HG03175 (cell line): Measurements from ENCODE around the gene GRAMD1C.
"Not testable (repeated sequence)": the region's sequence is repeated elsewhere in the genome, so short reads cannot be mapped to it uniquely, and the experiment has no call there.

Experiments
- ATAC-seq: cut with Tn5 transposase; IDR thresholded peaks from one replicate; pipeline ENCODE4 v1.9.1; 2021; ENCODE audit warnings: mild to moderate bottlenecking, moderate library complexity; ENCODE audit not compliant: unreplicated experiment

The GRAMD1C gene

GRCh38 chr3:113850391-113850790, 11.8 kb downstream of the GRAMD1C start:
- not testable (repeated sequence) for ATAC-seq

DNA sequence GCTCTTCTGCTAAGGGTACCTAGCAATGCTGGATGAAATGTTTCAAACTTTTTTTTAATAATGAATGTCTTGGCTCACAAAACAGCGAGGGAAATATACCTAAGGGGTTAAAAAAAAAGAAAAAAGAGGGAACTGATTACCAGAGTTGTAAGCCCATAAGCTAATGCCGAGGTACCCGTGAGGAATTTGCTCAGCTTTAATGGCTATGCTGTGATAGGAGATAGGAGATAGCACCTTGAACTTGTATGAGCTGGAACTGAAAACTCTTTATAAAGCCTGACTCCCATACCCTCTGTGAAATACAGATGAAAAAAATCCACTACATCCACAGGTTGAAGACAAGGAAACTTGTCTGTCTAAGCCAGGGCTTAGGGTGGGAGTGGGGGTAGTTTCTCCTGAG, 13.9 kb downstream of the GRAMD1C start:
- ATAC-seq = no peak

- ATAC-seq = no peak
Measured at GRCh38 chr3:113867506-113867905, 28.9 kb downstream of the GRAMD1C start.

- ATAC-seq = no peak
Measured at GRCh38 chr3:113873293-113873692, 34.7 kb downstream of the GRAMD1C start.

DNA sequence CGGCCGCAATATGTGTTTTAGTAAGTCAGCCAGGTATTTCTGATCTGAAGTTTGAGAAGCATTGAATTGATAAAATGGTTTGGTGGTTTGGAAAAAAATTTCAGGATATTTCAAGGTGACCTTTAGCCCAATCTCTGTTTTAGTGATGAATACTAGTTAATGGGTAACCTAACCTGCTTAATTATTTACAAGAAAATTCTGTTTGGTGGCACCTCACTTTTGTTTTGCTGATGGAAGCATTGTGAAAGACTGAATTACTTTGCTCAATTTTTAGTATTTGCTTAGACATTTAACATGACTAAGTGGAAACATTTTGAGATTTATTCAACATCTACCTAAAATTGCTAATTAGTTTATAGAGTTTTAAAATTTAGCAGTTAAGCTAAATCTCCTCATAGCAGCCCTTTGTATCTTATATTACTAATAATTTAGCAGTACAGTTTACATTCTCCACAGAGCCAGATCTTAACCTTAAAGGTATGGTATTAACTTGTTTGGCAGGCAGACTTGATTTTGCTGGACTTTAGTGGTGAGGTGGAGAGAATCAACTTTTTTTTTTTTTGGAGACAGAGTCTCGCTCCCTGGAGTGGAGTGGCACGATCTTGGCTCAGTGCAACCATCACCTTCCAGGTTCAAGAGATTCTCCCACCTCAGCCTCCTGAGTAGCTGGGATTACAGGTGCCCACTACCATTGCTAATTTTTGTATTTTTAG, 35.4 kb downstream of the GRAMD1C start:
- no peak for ATAC-seq

DNA sequence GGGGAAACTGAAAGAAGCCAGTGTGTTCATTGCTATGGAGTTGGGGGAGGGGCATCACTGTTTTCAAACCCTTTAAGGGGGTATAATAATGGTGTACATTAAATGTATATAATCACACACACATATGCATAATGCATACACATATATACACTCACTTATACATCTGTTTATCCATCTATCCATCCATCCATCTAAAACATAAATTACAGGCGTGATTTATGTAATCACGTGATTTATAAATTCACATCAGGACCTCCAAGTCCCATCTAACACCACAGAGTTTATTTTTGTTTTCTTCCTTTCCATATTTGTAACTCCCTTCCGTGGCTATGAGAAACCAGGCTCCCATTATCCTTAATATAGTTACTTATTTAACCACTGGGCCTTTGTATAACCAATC, 39.8 kb downstream of the GRAMD1C start:
- no peak for ATAC-seq

DNA sequence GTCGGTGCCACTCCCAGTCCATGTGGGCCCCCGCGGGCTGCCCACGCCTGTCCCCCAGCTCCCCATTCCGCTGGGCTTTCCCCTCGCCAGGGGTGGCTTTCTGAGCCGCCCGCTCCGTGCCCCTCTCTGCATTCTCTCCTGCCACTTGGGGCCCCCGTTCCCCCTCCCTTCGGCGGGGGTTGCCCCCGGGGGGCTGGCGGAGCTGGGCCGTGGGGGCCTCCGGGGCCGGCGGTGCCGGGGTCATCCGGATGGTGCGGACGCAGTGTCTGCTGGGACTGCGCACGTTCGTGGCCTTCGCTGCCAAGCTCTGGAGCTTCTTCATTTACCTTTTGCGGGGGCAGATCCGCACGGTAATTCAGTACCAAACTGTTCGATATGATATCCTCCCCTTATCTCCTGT, 46.5 kb downstream of the GRAMD1C start:
- ATAC-seq = no peak

GRCh38 chr3:113890256-113890900, 51.8 kb downstream of the GRAMD1C start:
- ATAC-seq = no peak

DNA sequence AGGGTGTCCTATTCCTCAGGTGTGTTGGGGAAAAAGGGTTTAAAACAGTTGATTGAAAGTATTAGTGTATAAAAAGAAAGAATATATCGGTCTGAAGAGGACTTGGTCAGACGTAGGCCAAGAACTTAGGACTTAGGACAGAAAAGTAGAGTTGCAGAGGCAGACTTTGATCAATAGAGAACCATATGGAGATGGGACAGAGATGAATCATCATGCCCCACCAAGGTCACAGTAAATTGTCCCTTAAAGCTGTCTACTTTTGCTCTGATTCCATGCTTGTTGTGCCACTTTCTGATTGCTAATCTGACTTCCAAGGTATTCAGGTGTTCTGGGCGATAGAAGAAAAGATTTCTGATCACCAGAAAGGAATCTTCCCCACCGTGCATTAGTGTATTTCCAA, 56.3 kb downstream of the GRAMD1C start:
- ATAC-seq = no peak

DNA sequence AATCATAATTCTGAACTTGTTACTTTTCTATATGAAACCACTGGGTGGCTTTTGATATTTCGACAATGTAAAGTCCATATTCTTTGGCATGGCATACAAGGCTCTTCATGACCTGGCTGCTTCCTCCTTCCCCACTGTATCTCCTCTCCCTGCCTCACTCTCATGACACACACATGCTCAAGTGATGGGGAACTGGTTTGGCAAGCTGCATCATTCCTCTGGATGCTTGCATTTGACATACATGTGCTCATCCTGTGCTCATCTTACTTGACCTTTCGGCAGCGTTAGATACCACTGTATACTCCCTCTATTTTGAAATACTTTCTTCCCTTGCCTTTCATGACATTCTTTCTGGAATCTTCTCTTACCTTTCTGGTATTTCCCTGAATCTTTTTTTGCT, 57.4 kb downstream of the GRAMD1C start:
- no peak for ATAC-seq

DNA sequence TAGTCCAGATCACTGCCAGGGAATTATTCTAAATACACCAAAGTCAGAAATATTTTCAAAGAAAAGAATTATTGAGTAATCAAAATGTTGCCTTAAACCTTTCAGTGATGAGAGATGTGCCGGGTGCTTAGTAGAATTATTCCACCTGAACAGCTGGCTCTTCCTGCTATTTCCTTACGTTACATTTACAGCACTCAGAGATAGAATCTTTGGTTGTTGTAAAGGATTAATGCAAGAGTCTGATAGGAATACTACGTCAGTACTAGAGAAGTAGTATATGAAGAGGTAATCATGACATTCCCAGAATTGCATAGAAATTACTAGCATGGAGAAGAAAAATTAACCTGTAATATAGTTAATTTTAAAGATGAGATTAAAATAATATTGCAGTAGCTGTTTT, 58.3 kb downstream of the GRAMD1C start:
- no peak for ATAC-seq

DNA sequence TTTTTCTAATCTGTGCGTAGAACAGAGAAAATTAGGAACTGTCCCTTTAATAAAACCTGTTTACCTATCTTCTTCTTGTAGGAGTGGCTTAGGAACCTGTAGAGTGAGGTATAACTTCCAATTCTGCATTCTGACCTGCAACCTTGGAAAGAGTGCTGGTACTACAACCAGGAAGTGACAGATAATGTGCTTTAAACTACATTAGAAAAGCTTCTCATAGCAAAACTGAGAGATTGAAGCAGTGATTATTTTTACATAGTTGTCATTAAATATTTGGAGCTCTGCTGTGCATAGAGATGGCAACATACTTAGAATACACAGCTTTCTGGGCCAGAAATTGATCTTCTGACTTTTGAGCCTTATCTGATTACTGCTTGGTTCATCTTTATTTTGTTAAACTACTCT, 58.8 kb downstream of the GRAMD1C start:
- ATAC-seq = no peak

DNA sequence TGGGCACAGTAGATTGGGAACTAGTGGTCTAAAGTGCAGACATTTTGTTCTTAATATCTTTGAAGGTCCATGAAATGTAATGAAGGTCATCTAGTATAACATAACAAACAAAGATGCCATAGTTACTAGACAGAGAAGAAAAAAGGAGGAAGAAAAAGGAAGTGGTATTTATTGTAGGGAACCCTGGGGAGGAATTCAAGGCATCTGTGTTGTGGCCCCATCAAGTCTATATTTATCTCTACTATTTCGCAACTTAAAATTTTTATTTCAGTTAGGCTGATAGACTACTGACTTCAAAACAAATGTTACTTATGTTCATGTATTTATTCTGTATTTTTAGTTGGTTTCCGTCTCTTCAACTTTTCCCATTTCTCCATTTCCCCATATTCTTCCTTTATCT, 60.3 kb downstream of the GRAMD1C start:
- ATAC-seq = no peak

- no peak for ATAC-seq
Measured at GRCh38 chr3:113906568-113907140, 68.1 kb downstream of the GRAMD1C start.

- ATAC-seq = no peak
Measured at GRCh38 chr3:113908133-113908532, 69.5 kb downstream of the GRAMD1C start.

DNA sequence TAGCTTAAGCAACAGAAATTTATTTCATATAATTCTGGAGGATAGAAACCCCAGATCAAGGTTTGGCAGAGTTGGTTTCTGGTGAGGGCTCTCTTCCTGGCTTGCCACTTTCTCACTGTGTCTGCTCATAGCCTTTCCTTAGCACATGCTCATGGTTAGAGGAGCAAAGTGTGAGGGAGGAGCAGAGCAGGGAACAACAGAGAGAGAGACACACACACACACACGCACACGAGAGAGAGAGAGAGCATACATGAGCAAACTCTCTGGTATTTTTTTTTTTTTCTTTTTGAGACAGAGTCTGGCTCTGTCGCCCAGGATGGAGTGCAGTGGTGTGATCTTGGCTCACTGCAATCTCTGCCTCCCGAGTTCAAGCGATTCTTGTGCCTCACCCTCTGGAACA, 72.4 kb downstream of the GRAMD1C start:
- no peak for ATAC-seq

DNA sequence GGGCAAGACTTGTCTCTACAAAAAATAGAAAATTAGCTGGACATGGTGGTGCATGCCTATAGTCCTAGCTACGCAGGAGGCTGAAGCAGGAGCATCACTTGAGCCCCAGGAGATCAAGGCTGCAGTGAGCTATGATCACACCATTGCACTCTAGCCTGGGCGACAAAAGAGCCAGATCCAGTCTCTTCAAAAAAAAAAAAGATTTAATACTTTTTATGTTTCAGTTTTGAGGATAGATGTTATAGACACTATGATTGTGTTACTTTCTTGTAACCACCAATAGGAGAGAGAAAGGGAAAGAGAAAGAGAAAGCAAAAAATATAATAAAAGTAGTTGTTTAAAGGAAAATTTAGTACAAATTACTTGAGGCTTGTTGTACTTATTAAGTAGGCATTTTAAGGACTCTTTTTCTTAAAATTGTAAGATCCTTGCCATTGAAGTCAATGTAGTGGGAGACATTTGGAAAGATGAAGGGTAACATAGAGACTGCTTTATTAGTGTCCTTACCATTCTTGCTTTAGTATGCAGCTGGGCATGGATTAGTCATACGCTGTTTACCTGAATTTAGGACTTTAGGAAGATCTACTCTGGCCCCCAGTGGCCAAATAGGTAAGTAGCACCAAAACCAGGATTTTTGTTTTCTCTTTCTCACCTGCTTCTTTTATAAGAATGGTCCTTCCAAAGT, 74.1 kb downstream of the GRAMD1C start:
- ATAC-seq = peak; percentile 96

DNA sequence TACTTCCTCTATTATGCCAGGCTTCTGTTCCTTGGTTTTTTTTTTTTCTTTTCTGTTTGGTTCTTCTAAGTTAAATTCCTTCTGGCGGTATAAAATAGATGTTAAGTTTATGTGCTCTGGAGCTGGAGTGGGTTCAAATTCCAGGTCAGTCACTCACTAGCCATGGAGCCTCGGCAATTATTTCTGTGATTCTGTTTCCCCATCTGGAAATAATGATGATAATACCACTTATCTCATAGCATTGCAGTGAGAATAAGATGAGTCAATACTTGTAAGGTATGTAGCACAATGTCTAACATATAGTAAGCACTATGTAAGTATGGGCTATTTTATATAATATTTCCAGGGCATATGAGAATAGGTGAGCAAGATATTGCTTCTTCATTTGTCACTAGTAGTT, 76.1 kb downstream of the GRAMD1C start:
- ATAC-seq = no peak

- ATAC-seq = no peak
Measured at GRCh38 chr3:113927556-113927955, 89.0 kb downstream of the GRAMD1C start.

- no peak for ATAC-seq
Measured at GRCh38 chr3:113946831-113947230, 108.2 kb downstream of the GRAMD1C start.

GRCh38 chr3:113947372-113948014, 108.9 kb downstream of the GRAMD1C start, which contains the start of gene ZDHHC23:
Gene ZDHHC23 (plus strand): TSS chr3:113948013. CDS start chr3:113948803, 790 bp downstream.
- peak; percentile 77 for ATAC-seq
